HG03457 (cell line): ENCODE results near the gene ST8SIA2.

Experiments
- ATAC-seq: cut with Tn5 transposase; IDR thresholded peaks from one replicate; pipeline ENCODE4 v1.9.1; 2021; ENCODE audit warnings: moderate number of reproducible peaks; ENCODE audit not compliant: unreplicated experiment

Gene ST8SIA2

GRCh38 chr15:92393071-92393979, at the start of gene ST8SIA2:
Gene ST8SIA2 (plus strand): TSS chr15:92393881. CDS start chr15:92394065, 184 bp downstream.
- no peak for ATAC-seq

DNA sequence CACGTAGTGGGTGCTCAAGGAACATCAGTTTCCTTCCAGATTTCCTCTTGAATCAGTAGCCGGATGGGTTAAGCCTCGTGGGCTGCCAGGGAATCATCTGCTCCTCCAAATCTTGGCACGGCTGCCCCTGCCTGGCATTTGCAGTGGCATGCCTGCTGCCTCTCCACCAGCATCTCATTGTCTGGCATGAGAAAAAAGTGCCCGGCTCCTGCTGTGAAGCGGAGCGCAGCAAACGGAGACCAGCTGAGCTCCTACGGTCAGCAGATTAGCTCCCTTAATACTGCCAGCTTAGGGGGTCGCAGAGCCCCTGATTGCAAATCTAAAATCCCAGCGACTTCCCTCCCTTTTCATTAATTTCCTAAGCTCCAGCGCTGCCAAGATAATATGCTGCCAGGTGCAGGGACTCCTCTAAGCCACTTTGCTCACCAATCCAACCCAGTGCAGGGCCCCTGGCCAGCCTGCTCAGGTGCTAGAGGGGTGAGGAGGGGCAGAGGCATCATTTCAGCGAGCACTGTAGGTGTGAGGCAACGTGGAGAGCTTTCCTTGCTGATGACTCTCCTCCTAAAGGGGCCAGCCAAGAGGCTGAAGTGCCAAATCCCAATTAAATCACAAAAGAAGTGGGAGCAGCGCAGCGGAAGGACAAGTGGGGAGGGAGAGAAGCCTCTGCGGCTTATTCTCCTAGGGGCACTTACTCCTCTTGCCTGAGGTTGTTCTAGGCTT, 49.6 kb upstream of the ST8SIA2 start:
- ATAC-seq = no peak

- ATAC-seq = no peak
Observed at GRCh38 chr15:92346063-92346462, 47.6 kb upstream of the ST8SIA2 start.

DNA sequence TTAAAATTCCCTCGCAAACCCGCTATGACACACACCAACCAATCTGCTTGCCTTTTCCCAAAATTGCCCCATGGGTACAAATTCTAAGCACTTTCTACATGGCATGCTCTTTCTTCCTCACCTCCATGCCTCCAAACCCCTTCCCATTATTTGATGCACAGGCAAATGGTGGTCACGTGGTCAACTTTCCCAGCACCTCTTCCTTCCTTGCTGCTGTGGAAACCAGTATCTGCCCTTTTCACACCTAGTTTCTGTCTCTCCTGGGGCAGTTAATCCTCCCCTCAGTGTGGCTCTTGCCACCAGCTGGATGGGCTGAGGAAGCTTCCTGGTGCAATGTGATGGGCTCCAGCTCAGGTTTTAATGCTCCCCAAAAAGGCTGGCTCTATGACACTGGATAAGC, 38.4 kb upstream of the ST8SIA2 start:
- no peak for ATAC-seq

GRCh38 chr15:92361321-92362000, 32.2 kb upstream of the ST8SIA2 start:
- ATAC-seq = no peak

DNA sequence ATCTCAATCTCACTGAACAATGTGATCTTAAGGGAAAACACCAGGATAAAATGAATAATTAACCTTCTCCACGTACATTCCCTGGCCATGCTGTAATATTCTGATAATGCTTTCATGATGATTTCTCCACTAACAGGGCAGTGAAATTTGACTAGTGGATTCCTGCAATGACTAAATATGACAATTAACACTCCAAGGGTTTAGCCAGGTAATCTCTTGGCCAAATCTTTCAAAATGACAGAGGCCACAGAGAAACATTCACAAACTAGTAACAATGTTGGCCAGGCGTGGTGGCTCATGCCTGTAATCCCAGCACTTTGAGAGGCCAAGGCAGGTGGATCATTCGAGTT, 31.7 kb upstream of the ST8SIA2 start:
- ATAC-seq = no peak

DNA sequence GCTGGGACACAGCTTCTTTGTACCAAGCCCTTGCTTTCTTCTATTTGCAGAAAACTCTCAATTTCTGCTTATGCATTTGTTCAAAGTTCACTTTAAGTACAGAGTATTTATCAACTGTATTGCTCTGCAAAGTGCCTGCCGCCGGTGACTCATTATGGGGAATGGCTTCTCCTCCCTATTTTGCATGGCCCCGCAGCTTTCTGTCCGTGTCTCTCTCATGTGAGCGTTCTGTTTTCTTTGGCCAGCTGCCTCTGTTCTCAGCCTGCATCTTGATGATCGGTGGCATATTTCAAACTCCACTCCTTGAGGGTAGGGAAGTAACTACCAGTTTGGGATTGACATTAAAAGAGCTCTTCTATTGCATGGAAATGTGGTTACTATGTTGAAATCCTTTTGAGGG, 28.6 kb upstream of the ST8SIA2 start:
- ATAC-seq = no peak

GRCh38 chr15:92365906-92366305, 27.8 kb upstream of the ST8SIA2 start:
- no peak for ATAC-seq

GRCh38 chr15:92366381-92366780, 27.3 kb upstream of the ST8SIA2 start:
- no peak for ATAC-seq

DNA sequence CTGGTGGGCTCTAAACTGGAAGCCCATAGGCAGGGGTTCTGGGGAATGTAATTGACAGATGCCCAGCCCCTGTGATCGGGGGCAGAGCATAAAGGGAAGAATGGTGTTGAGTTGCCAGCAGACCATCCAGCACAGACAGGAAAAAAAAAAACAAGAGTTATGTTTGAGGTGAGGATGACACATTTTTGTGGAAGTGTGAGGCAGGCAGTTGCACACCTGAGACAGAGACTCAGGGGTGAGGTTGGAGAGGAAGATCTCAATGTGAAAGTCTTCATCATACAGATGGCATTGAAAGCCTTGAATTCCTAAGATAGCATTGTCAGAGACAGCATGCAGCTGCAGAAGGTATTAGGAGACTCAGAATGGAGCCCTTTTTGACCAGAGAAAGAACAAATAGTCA, 18.6 kb upstream of the ST8SIA2 start:
- no peak for ATAC-seq

- no peak for ATAC-seq
Observed at GRCh38 chr15:92376109-92376508, 17.6 kb upstream of the ST8SIA2 start.

DNA sequence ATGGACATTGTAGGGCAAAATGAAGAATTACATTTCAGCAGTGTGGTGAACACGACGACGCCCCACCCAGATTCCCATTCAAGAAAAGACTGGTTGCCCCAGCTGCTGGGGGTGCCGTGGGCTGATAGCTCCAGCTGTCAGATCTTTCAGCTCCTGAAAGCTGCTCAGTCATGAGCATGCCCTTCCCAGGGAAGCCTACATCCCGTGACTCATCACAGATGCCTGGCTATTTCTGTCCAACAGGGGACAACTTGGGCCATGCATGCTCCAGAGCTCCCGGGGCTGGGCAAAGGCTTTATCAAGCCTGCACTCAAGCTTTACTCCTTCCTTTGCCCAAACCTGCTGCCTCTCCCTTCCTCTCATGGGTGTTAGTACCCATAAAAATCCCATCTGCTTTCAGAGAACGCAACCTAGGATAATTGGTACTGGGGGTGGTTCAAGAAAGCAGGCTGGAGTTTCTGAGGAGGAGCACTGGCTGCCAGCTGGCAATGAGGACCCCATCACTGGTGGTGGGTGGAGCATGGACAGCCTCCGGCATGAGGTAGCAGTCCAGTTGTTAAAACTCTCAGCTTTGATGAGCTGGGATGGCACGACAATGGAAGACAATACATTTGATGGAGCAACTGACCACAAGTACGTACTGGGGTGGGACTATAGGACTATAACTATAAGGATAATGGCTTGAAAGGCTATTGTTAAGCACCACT, 16.4 kb upstream of the ST8SIA2 start:
- no peak for ATAC-seq

GRCh38 chr15:92383519-92384324, 10.0 kb upstream of the ST8SIA2 start:
- ATAC-seq = no peak

DNA sequence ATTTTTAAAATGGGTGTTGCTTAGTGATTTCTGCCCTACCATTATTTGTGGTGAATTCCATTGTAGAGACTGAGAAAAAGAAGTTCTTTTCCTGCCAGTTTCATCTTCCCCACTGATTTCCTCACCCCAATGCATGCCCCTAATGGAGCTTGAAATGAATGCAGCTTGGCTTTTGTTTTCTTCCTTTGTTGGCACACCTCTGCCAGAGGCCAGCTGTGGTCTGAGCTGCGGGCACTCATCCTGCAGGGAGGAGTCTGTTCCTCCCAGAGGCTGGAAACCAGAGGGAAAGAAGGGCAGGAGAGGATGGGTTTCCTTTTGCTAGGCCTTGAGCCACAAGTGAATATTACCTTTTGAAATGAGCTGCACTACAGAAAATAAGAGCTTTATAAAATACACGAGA, 9.3 kb upstream of the ST8SIA2 start:
- no peak for ATAC-seq

GRCh38 chr15:92385096-92385495, 8.6 kb upstream of the ST8SIA2 start:
- ATAC-seq = no peak

DNA sequence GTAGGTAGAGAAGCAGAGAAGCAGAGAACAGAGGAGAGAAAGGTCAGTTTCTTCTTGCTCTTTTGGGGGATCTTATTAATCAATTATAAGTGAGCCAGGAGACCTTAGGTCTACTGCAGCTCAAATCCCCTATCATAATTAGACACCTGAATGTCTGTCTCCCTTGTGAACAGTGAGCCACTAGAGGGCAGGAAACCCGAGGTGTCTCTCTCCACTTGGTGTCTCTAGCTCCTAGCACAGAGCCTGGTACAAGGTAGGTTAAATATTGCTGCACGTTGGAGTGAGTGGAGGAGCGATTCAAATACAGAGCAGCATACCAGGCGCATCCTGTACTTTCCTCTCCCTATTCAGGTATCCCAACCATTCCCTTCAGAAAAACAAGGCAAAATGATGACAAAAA, 2.0 kb upstream of the ST8SIA2 start:
- ATAC-seq = no peak

GRCh38 chr15:92392462-92392861, 1.2 kb upstream of the ST8SIA2 start:
- ATAC-seq = no peak

DNA sequence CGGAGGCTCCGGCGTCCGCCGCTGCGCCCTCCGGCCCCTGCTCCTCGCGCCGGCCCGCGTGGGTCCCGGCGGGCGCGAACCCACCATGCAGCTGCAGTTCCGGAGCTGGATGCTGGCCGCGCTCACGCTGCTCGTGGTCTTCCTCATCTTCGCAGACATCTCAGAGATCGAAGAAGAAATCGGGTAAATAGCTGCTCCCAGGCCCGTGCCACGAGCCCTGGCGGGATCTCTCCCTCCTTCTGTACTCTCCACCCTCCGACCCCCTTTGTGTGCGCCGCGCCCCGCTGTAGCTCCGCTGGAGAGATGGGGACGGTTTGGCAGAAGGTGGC, 263 bp downstream of the ST8SIA2 start:
- ATAC-seq = no peak

- ATAC-seq = no peak
Observed at GRCh38 chr15:92394309-92395097, 822 bp downstream of the ST8SIA2 start.
